ENCODE data around the gene MYH15. TPM values are rescaled to one million over a fixed set of nuclear protein-coding genes. Genes with fewer than 3 reads are reported as not detected.

MYH15 gene
- total and polyA plus RNA-seq, 12 donors, result 0.07 to 1.0 (median 0.20) TPM; not detected in 2

DNA sequence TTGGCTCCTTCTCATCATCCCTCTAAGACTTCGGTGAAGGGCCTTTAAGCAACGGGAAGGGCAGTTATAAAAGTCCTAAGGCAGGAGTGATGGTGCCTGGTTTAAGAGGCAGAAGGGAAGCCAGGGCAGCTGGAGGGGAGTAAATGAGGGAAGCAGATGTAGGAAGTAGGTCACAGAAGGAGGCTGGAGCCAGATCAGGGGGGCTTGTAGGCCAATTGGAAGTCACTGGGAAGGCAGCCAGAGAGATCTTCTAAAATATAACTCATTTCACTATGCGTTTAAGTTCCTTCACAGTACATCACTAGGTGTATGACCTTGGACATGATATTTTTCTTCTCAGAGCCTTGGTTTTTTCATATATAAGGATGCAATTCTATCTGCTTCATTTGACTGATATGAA lies 94.7 kb downstream of the MYH15 start:
- DNase-seq, result no peak

GRCh38 chr3:108414007-108414406 lies 96.4 kb downstream of the MYH15 start:
- H3K4me3 ChIP-seq, result no peak overlapping the region
- no peaks in the 10 kb centered on the region for H3K36me3 ChIP-seq (replicated peaks in 1 of 2)
- no peaks in the 10 kb centered on the region for H3K4me1 ChIP-seq (replicated peaks in 1 of 2)
- no peak for TF ChIP-seq POLR2A (IDR thresholded peaks at IDR 0.05)
- TF ChIP-seq CTCF (IDR thresholded peaks at IDR 0.05), result no peak
- intact Hi-C loops (cut with DNase I), result no loop called here
- H3K27me3 ChIP-seq, result no peaks in the 10 kb centered on the region
- peak in 3 of 7 donors; percentile 13 to 45 (median 16) for DNase-seq
- H3K9me3 ChIP-seq (replicated peaks in 1 of 3), result no peaks in the 10 kb centered on the region
- WGBS, 4 donors, result 41 to 51% (median 46%) methylated on average over 5 of the region's 5 CpGs
- no peak overlapping the region for H3K27ac ChIP-seq

More for the DNA sequence above, 94.7 kb downstream of the MYH15 start:
- 60 to 70% (median 66%) methylated on average over 3 of the region's 3 CpGs for WGBS, 4 donors
- Histone ChIP-seq H3K36me3 (replicated peaks in 1 of 2) (no peaks in the 10 kb centered on the region), H3K9me3 (replicated peaks in 1 of 3) (no peaks in the 10 kb centered on the region), H3K4me3 (no peak overlapping the region), H3K4me1 (replicated peaks in 1 of 2) (no peaks in the 10 kb centered on the region), H3K27ac (no peak overlapping the region), H3K27me3 (no peaks in the 10 kb centered on the region)
- intact Hi-C loops (cut with DNase I), result no loop called here
- no peak for TF ChIP-seq POLR2A (IDR thresholded peaks at IDR 0.05)
- TF ChIP-seq CTCF (IDR thresholded peaks at IDR 0.05), result no peak

DNA sequence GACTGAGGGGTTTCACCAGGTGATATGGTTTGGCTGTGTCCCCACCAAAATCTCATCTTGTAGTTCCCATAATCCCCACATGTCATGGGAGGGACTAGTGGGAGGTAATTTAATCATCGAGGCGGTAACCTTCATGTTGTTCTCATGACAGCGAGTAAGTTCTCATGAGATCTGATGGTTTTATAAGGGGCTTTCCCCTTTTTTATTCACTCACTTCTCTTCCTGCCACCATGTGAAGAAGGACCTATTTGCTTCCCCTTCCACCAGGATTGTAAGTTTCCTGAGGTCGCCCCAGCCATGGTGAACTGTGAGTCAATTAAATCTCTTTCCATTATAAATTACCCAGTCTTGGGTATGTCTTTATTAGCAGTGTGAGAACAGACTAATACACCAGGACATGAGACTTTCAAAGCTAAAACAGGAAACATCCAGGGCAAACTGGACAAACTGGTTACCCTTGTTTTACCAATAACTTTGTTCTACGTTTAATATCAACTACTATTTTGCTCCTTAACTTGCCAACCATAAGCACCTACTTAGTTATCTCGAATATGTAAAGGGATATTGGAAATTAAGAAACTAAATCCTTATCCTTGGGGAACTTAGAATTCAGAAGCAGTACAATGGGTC lies 98.2 kb downstream of the MYH15 start:
- TF ChIP-seq POLR2A (IDR thresholded peaks at IDR 0.05) (no peak), CTCF (IDR thresholded peaks at IDR 0.05) (no peak)
- H3K4me3 ChIP-seq, result no peak overlapping the region
- no peaks in the 10 kb centered on the region for H3K36me3 ChIP-seq (replicated peaks in 1 of 2)
- H3K27ac ChIP-seq, result no peak overlapping the region
- no peaks in the 10 kb centered on the region for H3K4me1 ChIP-seq (replicated peaks in 1 of 2)
- DNase-seq, result no peak
- WGBS, 4 donors, result 86 to 95% (median 94%) methylated on average over 6 of the region's 6 CpGs
- intact Hi-C loops (cut with DNase I), result no loop called here
- H3K27me3 ChIP-seq, result no peaks in the 10 kb centered on the region
- no peaks in the 10 kb centered on the region for H3K9me3 ChIP-seq (replicated peaks in 1 of 3)

GRCh38 chr3:108410531-108410984 lies 99.8 kb downstream of the MYH15 start:
- intact Hi-C loops (cut with DNase I), result no loop called here
- Histone ChIP-seq H3K27me3 (no peaks in the 10 kb centered on the region), H3K4me3 (no peak overlapping the region), H3K4me1 (replicated peaks in 1 of 2) (peaks cover 0 to 8% of the 10 kb centered on the region in 2 donors), H3K36me3 (replicated peaks in 1 of 2) (no peaks in the 10 kb centered on the region), H3K9me3 (replicated peaks in 1 of 3) (no peaks in the 10 kb centered on the region), H3K27ac (no peak overlapping the region)
- no peak for TF ChIP-seq CTCF (IDR thresholded peaks at IDR 0.05)
- TF ChIP-seq POLR2A (IDR thresholded peaks at IDR 0.05), result no peak
- 87 to 95% (median 94%) methylated on average over 4 to 11 of the region's 11 CpGs for WGBS, 4 donors
- DNase-seq, result no peak

Measured in adrenal gland (tissue), 12 donors.